Measurements from ENCODE around the gene ANKFN1. TPM values are rescaled to one million over a fixed set of nuclear protein-coding genes. Genes with fewer than 3 reads are reported as not detected.

The ANKFN1 gene
- total and polyA plus RNA-seq, 2 of the 13 experiments (the other 11 are each of a cell fraction or from before 2014, with no cell fraction given), result not detected

DNA sequence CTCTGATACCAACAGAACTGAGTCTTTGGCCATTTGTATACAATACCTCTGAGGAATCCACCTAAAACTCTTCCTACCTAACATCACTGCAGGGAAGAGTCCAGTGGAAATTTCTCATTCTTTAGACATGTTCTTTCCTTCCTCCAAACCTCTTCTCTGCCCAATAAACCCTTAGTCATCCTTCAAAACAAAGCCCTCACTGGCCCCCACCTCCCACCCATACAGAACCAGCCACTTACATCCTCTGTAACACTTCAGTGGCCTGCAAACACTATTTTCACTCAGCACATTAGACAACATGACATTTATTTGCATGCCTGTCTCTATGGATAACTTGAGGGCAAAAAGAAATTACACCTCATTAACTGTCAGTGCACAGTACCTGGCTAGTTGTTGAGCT is 239.9 kb downstream of the ANKFN1 start:
- intact Hi-C loops (cut with micrococcal nuclease; ENCODE audit: unreplicated experiment), result no loop called here

DNA sequence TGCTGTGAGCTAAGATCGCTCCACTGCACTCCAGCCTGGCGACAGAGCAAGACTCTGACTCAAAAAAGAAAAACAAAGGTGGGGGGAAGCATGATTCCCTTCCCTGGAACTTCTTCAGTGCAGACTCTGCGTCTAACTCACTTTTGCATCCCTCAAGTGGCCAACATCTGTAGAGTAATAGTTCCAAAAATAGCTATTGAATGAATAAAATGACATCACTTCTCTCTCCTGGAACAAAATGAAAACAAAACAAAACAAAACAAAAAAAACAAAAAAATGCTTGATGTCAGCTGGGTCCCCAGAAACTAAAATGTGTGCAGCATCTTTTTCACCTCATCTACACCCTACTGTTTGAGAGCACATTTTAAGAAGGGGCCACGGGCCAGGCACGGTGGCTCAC is 242.5 kb downstream of the ANKFN1 start:
- intact Hi-C loops (cut with micrococcal nuclease; ENCODE audit: unreplicated experiment) (no loop called here), in situ Hi-C loops (cut with HindIII; ENCODE audit: extremely low pct_ligation_motif_present, low pct_unique_long_range_greater_than_20kb) (no loop called here)
- Histone ChIP-seq H3K4me2 (ENCODE audit: low read depth, low read length) (no peak overlapping the region), H3K36me3 (replicated peaks in 1 of 2; ENCODE audit: control insufficient read depth in 1 of 2, insufficient read depth in 2 of 2, low read length in 2 of 2) (no peaks in the 10 kb centered on the region), H3K9ac (ENCODE audit: insufficient read depth, low read depth, low read length) (no peak overlapping the region), H4K20me1 (ENCODE audit: insufficient read depth, low read length) (no peaks in the 10 kb centered on the region), H3K9me3 (ENCODE audit: low read length) (no peaks in the 10 kb centered on the region), H3K4me1 (ENCODE audit: insufficient read depth, low read length) (no peaks in the 10 kb centered on the region), H2AFZ (ENCODE audit: low read length) (no peak overlapping the region), H3K79me2 (ENCODE audit: insufficient read depth, low read length) (no peaks in the 10 kb centered on the region), H3K27ac (ENCODE audit: extremely low read length, insufficient read depth, low read length) (no peak overlapping the region), H3K4me3 (replicated peaks in 1 of 3; ENCODE audit: insufficient read depth in 1 of 3, low read depth in 2 of 3, low read length in 3 of 3) (no peak overlapping the region), H3K27me3 (ENCODE audit: control insufficient read depth in 1 of 2, insufficient read depth in 2 of 2, low read length in 2 of 2) (no peaks in the 10 kb centered on the region)
- BruUV-seq (replicated peaks), result no TSS peak
- ChIA-PET CTCF (ENCODE audit: low intra/inter-chr PET ratio, low total read pairs) (no interaction called here), POLR2A (no interaction called here)
- TF ChIP-seq SUZ12 (IDR thresholded peaks at IDR 0.05; ENCODE audit: low read depth, low read length), result no peak
- peak; percentile 50; the same call in 1 of the 2 replicates for TF ChIP-seq ATF7 (IDR thresholded peaks at IDR 0.05)
- no peak for TF ChIP-seq ATF7 (CRISPR knock-in tag; IDR thresholded peaks at IDR 0.05)
- FAIRE-seq (no peak), ATAC-seq (no peak), DNase-seq (ENCODE audit: low spot score) (no peak)
- WGBS (ENCODE audit: low lambda C conversion rate), result 22% methylated on average over 5 of the region's 5 CpGs

More for the DNA sequence above, 239.9 kb downstream of the ANKFN1 start:
- TF ChIP-seq POLR2A (IDR thresholded peaks at IDR 0.05; ENCODE audit: insufficient read depth in 1 of 2, low read depth in 2 of 2, low read length in 2 of 2), result no peak
- TF ChIP-seq PHB2 (IDR thresholded peaks at IDR 0.05; ENCODE audit: partially characterized antibody), result no peak
- no peak for TF ChIP-seq CEBPG (CRISPR knock-in tag; IDR thresholded peaks at IDR 0.05)
- no peak for TF ChIP-seq AGO2 (optimal IDR thresholded peaks at IDR 0.05; ENCODE audit: low read depth, low read length)
- no peak for TF ChIP-seq ZNF781 (CRISPR knock-in tag; IDR thresholded peaks at IDR 0.05; ENCODE audit: borderline replicate concordance, not compliant biosample characterization)
- no peak for TF ChIP-seq ZSCAN31 (CRISPR knock-in tag; IDR thresholded peaks at IDR 0.05; ENCODE audit: low read depth)
- no peak for TF ChIP-seq KDM5B (CRISPR knock-in tag; IDR thresholded peaks at IDR 0.05; ENCODE audit: borderline replicate concordance)
- no peak for TF ChIP-seq CBX5 (CRISPR knock-in tag; IDR thresholded peaks at IDR 0.05; ENCODE audit: borderline replicate concordance)
- Histone ChIP-seq H3K9me3 (ENCODE audit: low read length) (no peaks in the 10 kb centered on the region), H3K4me1 (ENCODE audit: insufficient read depth, low read length) (no peaks in the 10 kb centered on the region), H3K9ac (ENCODE audit: insufficient read depth, low read depth, low read length) (no peak overlapping the region), H2AFZ (ENCODE audit: low read length) (no peak overlapping the region), H3K4me2 (ENCODE audit: low read depth, low read length) (no peak overlapping the region), H3K4me3 (replicated peaks in 1 of 3; ENCODE audit: insufficient read depth in 1 of 3, low read depth in 2 of 3, low read length in 3 of 3) (no peak overlapping the region), H4K20me1 (ENCODE audit: insufficient read depth, low read length) (no peaks in the 10 kb centered on the region), H3K27ac (ENCODE audit: extremely low read length, insufficient read depth, low read length) (no peak overlapping the region), H3K36me3 (replicated peaks in 1 of 2; ENCODE audit: control insufficient read depth in 1 of 2, insufficient read depth in 2 of 2, low read length in 2 of 2) (no peaks in the 10 kb centered on the region), H3K27me3 (ENCODE audit: control insufficient read depth in 1 of 2, insufficient read depth in 2 of 2, low read length in 2 of 2) (no peaks in the 10 kb centered on the region), H3K79me2 (ENCODE audit: insufficient read depth, low read length) (no peaks in the 10 kb centered on the region)
- FAIRE-seq (no peak), DNase-seq (ENCODE audit: low spot score) (no peak), ATAC-seq (no peak)
- BruUV-seq (replicated peaks), result no TSS peak
- POLR2A ChIA-PET, result no interaction called here
- in situ Hi-C loops (cut with HindIII; ENCODE audit: extremely low pct_ligation_motif_present, low pct_unique_long_range_greater_than_20kb), result no loop called here
- CTCF ChIA-PET (ENCODE audit: low intra/inter-chr PET ratio, low total read pairs), result no interaction called here

All from HepG2 (cell line).